RWPE2 (cell line): ENCODE data around the gene ANKUB1.

Experiments used
- ATAC-seq: fragments of 200-7000 bp; cut with Tn5 transposase; 3 replicates; pipeline ENCODE4 v1.9.1; 2021; ENCODE audit warnings: low read depth
- DNase-seq: peaks from one replicate; pipeline ENCODE4 v3.0.0-alpha.2; 2020; ENCODE audit warnings: low spot score
- H3K27ac ChIP-seq: fragments of 450-650 bp; 2 replicates; pipeline ENCODE4 v1.5.1; 2017; ENCODE audit warnings: mild to moderate bottlenecking; ENCODE audit not compliant: poor library complexity, severe bottlenecking
- H3K27me3 ChIP-seq: fragments of 250-450 bp; sonication (Bioruptor Pico); 2 replicates; pipeline ENCODE4 v1.5.1; 2021; ENCODE audit warnings: mild to moderate bottlenecking, moderate library complexity; ENCODE audit not compliant: insufficient read depth, poor library complexity, severe bottlenecking
- H3K36me3 ChIP-seq: fragments of 250-450 bp; sonication (Bioruptor Pico); 2 replicates; pipeline ENCODE4 v1.5.1; 2020; ENCODE audit warnings: low read depth, mild to moderate bottlenecking, moderate library complexity
- H3K4me1 ChIP-seq: fragments of 250-450 bp; sonication (Bioruptor Pico); 2 replicates; pipeline ENCODE4 v1.5.1; 2021; ENCODE audit warnings: mild to moderate bottlenecking, moderate library complexity; ENCODE audit not compliant: insufficient read depth, poor library complexity, severe bottlenecking
- H3K4me3 ChIP-seq: fragments of 250-450 bp; sonication (Bioruptor Pico); 2 replicates; pipeline ENCODE4 v1.5.1; 2021; ENCODE audit warnings: mild to moderate bottlenecking, moderate library complexity; ENCODE audit not compliant: severe bottlenecking
- H3K9me3 ChIP-seq: fragments of 250-450 bp; sonication (Bioruptor Pico); 2 replicates; pipeline ENCODE4 v1.5.1; 2021; ENCODE audit warnings: mild to moderate bottlenecking, moderate library complexity; ENCODE audit not compliant: severe bottlenecking
- TF ChIP-seq, protein P1 (sequence below): fragments of 450-650 bp; IDR thresholded peaks from one replicate; pipeline ENCODE4 v1.5.1; 2017; ENCODE audit warnings: mild to moderate bottlenecking, moderate library complexity; ENCODE audit not compliant: poor library complexity, severe bottlenecking

The ANKUB1 gene

DNA sequence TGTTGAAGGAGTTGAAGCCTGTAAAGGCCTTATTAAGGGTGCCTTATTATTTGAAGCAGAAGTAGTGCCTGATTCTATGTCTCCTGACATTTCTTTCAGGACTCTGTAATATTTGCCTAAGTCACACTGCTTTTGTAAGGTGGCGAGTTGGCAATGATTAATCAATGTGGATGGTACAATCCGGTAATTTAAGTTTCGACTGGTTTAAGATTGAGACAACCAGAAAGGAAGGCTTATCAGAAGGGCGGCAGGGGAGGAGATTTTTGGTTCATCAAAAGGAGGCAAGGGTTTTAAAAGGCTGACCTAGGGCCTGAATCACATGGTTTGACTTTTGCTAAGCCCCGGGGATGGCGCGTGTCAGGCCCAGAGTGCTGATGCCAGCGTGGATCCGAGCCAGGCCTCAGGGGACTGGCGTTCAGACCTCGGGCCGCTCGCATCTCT is 19.8 kb upstream of the ANKUB1 start:
- ATAC-seq (no peak), DNase-seq (no peak)

GRCh38 chr3:149810846-149811245 is 18.5 kb upstream of the ANKUB1 start:
- H3K9me3 ChIP-seq: no peaks in the 10 kb centered on the region
- peaks cover 31% of the 10 kb centered on the region for H3K4me1 ChIP-seq
- H3K27ac ChIP-seq: no peak overlapping the region
- TF ChIP-seq, protein P1, sequence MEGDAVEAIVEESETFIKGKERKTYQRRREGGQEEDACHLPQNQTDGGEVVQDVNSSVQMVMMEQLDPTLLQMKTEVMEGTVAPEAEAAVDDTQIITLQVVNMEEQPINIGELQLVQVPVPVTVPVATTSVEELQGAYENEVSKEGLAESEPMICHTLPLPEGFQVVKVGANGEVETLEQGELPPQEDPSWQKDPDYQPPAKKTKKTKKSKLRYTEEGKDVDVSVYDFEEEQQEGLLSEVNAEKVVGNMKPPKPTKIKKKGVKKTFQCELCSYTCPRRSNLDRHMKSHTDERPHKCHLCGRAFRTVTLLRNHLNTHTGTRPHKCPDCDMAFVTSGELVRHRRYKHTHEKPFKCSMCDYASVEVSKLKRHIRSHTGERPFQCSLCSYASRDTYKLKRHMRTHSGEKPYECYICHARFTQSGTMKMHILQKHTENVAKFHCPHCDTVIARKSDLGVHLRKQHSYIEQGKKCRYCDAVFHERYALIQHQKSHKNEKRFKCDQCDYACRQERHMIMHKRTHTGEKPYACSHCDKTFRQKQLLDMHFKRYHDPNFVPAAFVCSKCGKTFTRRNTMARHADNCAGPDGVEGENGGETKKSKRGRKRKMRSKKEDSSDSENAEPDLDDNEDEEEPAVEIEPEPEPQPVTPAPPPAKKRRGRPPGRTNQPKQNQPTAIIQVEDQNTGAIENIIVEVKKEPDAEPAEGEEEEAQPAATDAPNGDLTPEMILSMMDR: no peak
- H3K4me3 ChIP-seq: no peak overlapping the region
- H3K36me3 ChIP-seq: no peaks in the 10 kb centered on the region
- no peak for ATAC-seq
- no peak for DNase-seq
- no peaks in the 10 kb centered on the region for H3K27me3 ChIP-seq

More for the DNA sequence above, 19.8 kb upstream of the ANKUB1 start:
- Histone ChIP-seq H3K9me3 (no peaks in the 10 kb centered on the region), H3K4me1 (peaks cover 44% of the 10 kb centered on the region), H3K36me3 (no peaks in the 10 kb centered on the region), H3K27me3 (no peaks in the 10 kb centered on the region), H3K4me3 (peak overlapping the region; percentile 86), H3K27ac (peak overlapping the region; percentile 91)
- TF ChIP-seq, protein P1: no peak

DNA sequence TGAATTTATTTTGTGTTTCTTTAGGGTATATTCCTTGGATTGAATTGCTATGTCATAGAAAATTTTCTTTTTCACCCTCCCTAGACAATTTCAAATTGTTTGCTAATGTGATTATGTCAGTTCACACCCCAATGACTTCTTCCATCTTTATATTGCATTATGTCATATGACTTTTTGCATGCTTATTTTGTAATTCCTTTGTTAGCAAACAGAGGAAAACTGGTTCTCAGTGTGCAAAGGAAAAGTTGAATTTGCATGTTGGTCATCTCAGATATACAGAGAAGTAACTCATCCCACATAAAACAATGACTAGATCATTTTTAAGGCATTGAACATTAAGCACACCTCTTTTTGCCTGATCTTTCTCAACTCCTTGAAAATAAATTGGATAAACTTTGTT is 17.3 kb upstream of the ANKUB1 start:
- H3K27me3 ChIP-seq: no peaks in the 10 kb centered on the region
- no peaks in the 10 kb centered on the region for H3K36me3 ChIP-seq
- no peak for DNase-seq
- H3K4me3 ChIP-seq: no peak overlapping the region
- no peak overlapping the region for H3K27ac ChIP-seq
- TF ChIP-seq, protein P1: no peak
- H3K9me3 ChIP-seq: no peaks in the 10 kb centered on the region
- no peak for ATAC-seq
- H3K4me1 ChIP-seq: peaks cover 19% of the 10 kb centered on the region

GRCh38 chr3:149808209-149808829 is 16.0 kb upstream of the ANKUB1 start:
- Histone ChIP-seq H3K27me3 (no peaks in the 10 kb centered on the region), H3K9me3 (no peaks in the 10 kb centered on the region), H3K36me3 (no peaks in the 10 kb centered on the region), H3K27ac (no peak overlapping the region), H3K4me1 (peaks cover 13% of the 10 kb centered on the region), H3K4me3 (no peak overlapping the region)
- DNase-seq (no peak), ATAC-seq (peak; percentile 23; the same call in 1 of the 3 replicates)
- TF ChIP-seq, protein P1: peak; percentile 93

DNA sequence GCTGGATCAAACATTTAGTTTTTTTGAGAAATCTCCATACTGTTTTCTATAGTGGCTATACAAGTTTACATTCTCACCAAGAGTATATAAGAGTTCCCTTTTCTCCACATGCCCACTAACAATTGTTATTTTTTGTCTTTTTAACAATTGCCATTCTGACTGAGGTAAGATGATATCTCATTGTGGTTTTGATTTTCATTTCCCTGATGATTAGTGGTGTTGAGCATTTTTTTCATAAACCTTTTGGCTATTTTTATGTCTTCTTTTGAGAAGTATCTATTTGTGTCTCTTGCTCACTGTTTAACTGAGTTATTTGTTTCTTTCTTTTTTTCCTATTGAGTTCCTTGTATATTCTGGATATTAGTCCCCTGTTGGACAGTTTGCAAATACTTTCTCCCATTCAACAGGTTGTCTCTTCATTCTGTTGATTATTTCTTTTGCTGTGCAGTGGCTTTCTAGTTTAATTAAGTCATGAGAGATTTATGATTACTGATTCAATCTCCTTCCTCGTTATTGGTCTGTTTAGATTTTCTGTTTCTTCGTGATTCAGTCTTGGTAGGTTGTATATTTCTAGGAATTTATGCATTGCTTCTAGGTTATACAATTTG is 13.9 kb upstream of the ANKUB1 start:
- no peak for DNase-seq
- H3K36me3 ChIP-seq: no peaks in the 10 kb centered on the region
- no peaks in the 10 kb centered on the region for H3K27me3 ChIP-seq
- peaks cover 3% of the 10 kb centered on the region for H3K4me1 ChIP-seq
- TF ChIP-seq, protein P1: no peak
- H3K27ac ChIP-seq: no peak overlapping the region
- H3K9me3 ChIP-seq: no peaks in the 10 kb centered on the region
- ATAC-seq: no peak
- H3K4me3 ChIP-seq: no peak overlapping the region
